Glomerular visceral epithelial cell (primary cell): ENCODE results near the gene SIGLEC6.

Experiments used
- DNase-seq: peaks from one replicate; pipeline ENCODE4 v3.0.0-alpha.2; 2016; ENCODE audit errors: extremely low spot score

SIGLEC6 gene

GRCh38 chr19:51548891-51549305 is 17.4 kb upstream of the SIGLEC6 start:
- no peak for DNase-seq

DNA sequence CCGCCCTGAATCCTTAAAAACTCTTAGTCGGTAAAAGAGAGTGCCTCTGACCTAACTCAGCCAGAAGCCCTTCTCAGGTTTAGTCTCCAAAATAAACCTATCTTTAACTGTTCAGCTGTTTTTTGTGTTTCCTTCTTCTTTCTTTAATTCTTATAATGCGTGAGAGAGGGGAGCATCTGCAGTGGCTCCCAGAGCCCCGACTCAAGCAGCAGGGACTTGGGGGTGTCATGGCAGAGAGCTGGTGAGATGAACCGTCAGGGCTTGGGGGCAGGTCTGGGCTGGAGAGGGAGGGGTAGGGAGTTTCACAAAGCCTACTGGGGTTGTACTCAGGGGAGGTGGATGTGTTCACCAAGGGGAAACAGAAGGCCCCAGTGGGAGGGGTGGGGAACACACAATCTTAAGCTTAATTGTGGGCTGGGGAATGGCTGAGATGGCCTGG is 16.8 kb upstream of the SIGLEC6 start:
- DNase-seq = no peak

DNA sequence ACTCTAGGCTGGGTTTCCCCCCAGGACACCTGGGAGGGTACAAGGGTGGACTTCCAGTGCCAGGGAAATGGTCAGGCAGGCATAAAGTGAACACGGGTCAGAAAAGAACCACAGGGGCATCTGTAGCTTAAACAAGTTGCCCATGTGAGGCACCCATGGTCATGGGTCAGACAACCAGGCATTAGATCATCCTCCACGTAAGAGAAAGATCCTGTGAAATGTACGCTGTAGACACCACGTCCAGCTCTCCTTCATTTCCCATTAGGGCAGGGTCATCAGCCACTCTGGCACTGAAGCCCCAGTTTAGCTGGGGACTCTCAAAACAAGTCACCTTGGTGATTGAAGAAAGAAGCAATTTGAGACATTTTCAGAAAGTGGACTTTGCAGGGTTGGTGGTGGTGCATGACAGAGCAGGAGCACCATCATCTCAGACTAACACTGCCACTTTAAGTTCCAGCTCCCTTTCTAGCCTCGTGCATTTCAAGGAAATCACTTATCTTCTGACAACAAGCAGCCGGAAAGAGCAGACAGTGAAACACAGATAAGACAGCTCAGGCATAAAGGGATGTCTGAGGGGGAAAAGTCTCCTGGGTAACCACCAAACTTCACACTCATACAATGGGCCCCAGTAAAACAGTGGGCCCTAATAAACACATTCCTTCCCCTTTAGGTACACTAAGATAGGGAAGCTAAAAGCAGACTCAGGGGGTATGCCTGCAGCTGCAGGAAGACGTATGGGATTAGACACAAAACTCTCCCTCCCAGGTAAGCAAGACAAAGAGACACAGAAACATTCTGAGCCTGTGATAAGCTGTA is 16.1 kb upstream of the SIGLEC6 start:
- no peak for DNase-seq

DNA sequence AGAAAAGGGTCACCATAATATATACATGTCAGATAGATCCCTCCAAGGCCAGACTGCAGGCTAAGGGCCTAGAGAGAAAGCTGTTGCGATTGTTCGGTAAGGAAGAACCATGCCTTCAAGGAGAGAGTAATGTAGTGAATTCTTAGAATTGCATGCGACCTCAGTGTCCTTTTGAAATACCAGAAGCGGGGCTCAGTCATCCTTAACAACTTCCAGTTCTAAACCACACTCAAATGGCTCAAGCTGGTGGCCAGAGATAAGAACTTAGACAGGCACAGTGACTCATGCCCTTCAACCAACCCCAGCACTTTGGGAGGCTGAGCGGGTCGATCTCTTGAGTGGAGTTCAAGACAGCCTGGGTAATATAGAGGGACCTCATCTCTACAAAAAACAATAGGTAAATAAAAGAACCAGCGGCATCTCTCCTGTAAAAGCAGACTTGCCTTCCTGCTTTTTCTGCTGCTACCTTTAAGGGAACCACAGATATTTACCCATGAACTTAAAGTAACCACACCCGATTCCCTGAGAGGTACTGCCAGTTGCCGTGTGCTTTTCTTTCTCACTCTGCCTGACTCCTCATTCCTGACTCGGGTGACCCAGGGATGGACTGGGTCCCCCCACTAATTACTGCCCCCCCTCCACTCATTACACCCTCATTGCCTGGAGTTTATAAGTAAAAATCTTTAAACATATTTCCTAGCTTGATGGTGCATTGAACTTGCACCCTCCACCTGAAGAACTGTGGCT is 15.4 kb upstream of the SIGLEC6 start:
- DNase-seq = peak; percentile 45

GRCh38 chr19:51546107-51546649 is 14.7 kb upstream of the SIGLEC6 start:
- no peak for DNase-seq

- DNase-seq = no peak
Measured at GRCh38 chr19:51544038-51544437, 12.6 kb upstream of the SIGLEC6 start.

DNA sequence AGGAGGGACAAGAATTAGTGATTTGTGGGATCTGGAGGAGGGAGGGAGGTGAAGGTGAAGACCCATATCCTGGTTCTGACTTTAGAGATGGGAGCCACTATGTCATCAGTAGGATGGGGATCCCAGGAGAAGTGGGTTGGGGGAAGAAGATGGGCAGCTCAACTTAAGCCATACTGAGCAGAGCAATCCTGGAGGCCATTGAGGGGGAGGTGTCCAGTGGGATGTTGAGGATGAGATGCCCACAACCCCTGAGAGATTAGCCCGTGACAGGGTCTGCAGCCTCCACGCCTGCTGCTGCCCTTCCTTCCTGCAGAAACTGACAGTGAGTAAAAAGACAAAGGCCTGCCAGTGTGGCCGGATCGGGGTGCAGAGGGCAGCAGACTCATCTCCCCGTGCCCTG is 11.2 kb upstream of the SIGLEC6 start:
- no peak for DNase-seq

- no peak for DNase-seq
Measured at GRCh38 chr19:51541458-51542357, 10.2 kb upstream of the SIGLEC6 start.

- DNase-seq = no peak
Measured at GRCh38 chr19:51539821-51540366, 8.4 kb upstream of the SIGLEC6 start.

- DNase-seq = no peak
Measured at GRCh38 chr19:51535535-51535934, 4.1 kb upstream of the SIGLEC6 start.

DNA sequence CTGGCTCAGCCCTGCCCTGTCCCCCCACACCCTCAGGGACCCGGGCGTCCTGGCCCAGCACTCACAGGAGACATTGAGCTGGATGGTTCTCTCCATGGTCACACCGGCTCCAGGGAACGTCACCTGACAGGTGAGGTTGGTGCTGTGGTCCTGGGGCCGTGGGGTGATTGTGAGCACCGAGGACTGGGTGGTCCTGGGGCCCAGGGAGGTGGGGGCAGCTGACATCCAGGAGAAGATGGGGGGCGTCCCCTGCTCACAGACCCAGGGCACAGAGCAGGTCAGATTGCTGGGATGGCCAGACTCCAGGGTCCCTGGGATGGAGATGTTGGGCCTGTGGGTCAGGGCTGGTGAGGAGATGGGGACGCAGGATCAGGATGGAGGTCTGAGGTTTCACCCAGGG is 854 bp downstream of the SIGLEC6 start:
- no peak for DNase-seq

GRCh38 chr19:51529301-51529700 is 2.2 kb downstream of the SIGLEC6 start:
- DNase-seq = no peak

DNA sequence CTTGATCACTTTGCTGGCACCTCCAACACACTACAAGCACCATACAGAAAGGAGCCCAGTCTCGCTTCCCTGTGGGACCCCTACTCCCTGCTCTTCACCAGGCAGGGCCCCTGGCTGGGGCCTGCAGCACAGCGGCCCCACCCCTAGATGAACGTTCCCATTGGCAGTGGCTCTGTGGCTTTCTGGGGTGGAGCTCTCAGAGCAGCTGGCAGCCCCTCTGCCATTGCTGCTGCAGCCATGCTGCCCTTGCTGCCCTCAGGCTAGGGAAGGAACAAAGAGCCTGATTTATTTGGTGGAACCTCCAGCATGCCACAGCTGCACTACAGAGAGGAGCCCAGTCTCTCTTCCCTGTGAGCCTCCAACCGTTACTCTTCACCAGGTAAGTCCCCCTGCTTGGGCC is 5.8 kb downstream of the SIGLEC6 start:
- no peak for DNase-seq

GRCh38 chr19:51524666-51525264 is 6.7 kb downstream of the SIGLEC6 start:
- no peak for DNase-seq

- DNase-seq = no peak
Measured at GRCh38 chr19:51521781-51522180, 9.7 kb downstream of the SIGLEC6 start.

DNA sequence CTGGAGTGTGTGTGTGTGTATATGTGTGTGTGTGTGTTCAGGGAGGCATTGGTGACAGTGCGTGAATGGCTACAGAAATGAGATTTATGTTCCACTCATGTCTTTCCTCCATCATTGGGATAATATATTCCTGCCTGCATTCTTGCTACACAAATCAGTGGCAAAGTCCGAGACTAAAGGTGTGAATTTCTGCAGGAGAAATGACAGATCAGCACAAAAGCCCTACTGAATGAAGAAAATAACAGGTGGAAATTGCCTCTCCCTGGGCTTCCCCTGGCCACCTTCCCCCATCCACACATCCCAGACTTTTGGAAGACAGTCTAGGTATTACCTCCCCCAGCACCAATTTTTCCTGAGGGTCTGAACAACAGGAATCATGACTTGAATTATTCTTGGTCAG is 10.1 kb downstream of the SIGLEC6 start:
- DNase-seq = no peak

DNA sequence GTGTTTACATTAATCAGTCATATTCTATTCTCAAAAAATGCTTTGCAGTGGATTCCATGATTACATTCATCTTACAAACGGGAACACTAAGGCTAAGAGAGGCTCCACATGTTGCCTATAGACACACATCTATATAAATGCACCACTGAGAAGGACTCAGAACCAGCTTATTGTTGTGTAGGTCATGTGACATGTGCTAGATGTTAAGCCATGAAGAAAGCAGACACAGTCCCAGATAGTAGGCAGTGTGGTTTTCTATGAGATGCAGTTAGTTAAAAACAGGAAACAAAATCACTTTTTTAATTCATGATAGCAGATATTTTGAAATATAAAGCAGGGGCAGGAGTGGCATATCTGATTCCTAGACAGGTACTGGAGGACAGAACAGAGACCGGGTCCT is 10.7 kb downstream of the SIGLEC6 start:
- DNase-seq = no peak

GRCh38 chr19:51514866-51515481 is 16.5 kb downstream of the SIGLEC6 start:
- peak; percentile 51 for DNase-seq

DNA sequence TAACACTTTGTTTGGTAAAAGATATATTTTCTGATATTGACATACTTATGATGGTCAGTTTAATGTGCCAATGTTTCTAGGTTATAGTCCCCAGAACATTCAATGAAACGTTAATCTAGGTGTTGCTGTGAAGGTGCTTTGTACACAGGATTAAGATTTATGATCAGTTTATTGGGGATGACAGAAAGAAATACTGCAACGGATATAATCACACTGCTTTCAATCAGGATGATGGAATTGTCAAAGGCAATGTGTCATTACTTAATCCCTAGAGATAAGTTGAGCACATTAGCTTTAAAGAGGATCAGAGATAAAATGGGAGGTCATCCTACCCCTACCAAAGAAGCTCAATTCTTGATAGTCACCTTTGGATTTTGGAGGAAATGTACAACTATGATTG is 17.5 kb downstream of the SIGLEC6 start:
- no peak for DNase-seq

- no peak for DNase-seq
Measured at GRCh38 chr19:51511353-51511752, 20.1 kb downstream of the SIGLEC6 start.
